Measurements from ENCODE around the gene CAMTA1. TPM values are rescaled to one million over a fixed set of nuclear protein-coding genes. Genes with fewer than 3 reads are reported as not detected.

The CAMTA1 gene
- total RNA-seq, 1 experiment from 2014 or later = 69.5 TPM

GRCh38 chr1:7346070-7346596, 560.9 kb downstream of the CAMTA1 start:
- intact Hi-C loops (cut with micrococcal nuclease) = loop anchor here (5.0 kb wide), 1 partner anchor 109 kb away; no protein-coding TSS in a partner anchor
- DNase-seq (ENCODE audit: low read depth, low spot score) (no peak), ATAC-seq (no peak)
- Histone ChIP-seq H3K36me3 (ENCODE audit: control insufficient read depth in 1 of 2, insufficient read depth in 2 of 2, low read length in 2 of 2) (no peaks in the 10 kb centered on the region), H3K27me3 (ENCODE audit: insufficient read depth, low read length) (no peaks in the 10 kb centered on the region), H3K4me2 (ENCODE audit: low read length) (no peak overlapping the region), H4K20me1 (ENCODE audit: insufficient read depth) (no peaks in the 10 kb centered on the region), H3K4me1 (ENCODE audit: control insufficient read depth in 1 of 2, insufficient read depth in 2 of 2, low read length in 2 of 2) (no peaks in the 10 kb centered on the region), H2AFZ (ENCODE audit: low read depth, low read length, poor library complexity, severe bottlenecking) (no peak overlapping the region), H3K27ac (ENCODE audit: low read depth, low read length) (no peak overlapping the region), H3K4me3 (replicated peaks in 1 of 2; ENCODE audit: low read depth in 1 of 2, low read length in 2 of 2) (no peak overlapping the region), H3K9me2 (ENCODE audit: insufficient read depth) (no peaks in the 10 kb centered on the region), H3K9ac (ENCODE audit: low read length) (no peak overlapping the region), H3K9me3 (ENCODE audit: control insufficient read depth in 1 of 2, insufficient read depth in 1 of 2, low read depth in 1 of 2, low read length in 2 of 2) (no peaks in the 10 kb centered on the region), H3K79me2 (ENCODE audit: insufficient read depth, low read length) (no peaks in the 10 kb centered on the region)
- TF ChIP-seq RAD21 (IDR thresholded peaks at IDR 0.05; ENCODE audit: low read depth) = peak; percentile 36; the same call in 1 of the 2 replicates
- TF ChIP-seq CTCF (IDR thresholded peaks at IDR 0.05 in 2 of 3, conservative IDR thresholded peaks at IDR 0.05 in 1 of 3; ENCODE audit: borderline replicate concordance in 1 of 3, insufficient read depth in 1 of 3, low read depth in 2 of 3, low read length in 2 of 3) = 0 out of 6 replicates have a peak, but pooled peaks of 1 of the 3 experiments have one; percentile 21
- TF ChIP-seq REST (IDR thresholded peaks at IDR 0.05; ENCODE audit: low read depth) = no peak
- no peak for TF ChIP-seq FOSL1 (IDR thresholded peaks at IDR 0.05; ENCODE audit: low read depth)
- RAD21 ChIA-PET (ENCODE audit: low non-redundant PET in 1 of 2, low total read pairs in 2 of 2, uncharacterized antibody in 2 of 2, unreplicated experiment in 2 of 2) = interaction anchor here in 1 of 2 experiments (1.0 kb wide), 1 partner anchor 121 kb away, joined by 3 read pairs; no protein-coding TSS in a partner anchor
- POLR2A ChIA-PET = no interaction called here
- no TSS peak for BruUV-seq (replicated peaks)
- CTCF ChIA-PET = no interaction called here

Data from HCT116 (cell line).